Gastrocnemius medialis (tissue), 4 donors: ENCODE results near the gene NRG2. TPM values are rescaled to one million over a fixed set of nuclear protein-coding genes. Genes with fewer than 3 reads are reported as not detected.

ENCODE experiments used
- ATAC-seq, 2 donors: fragments of 150-250 bp; one replicate each; pipeline ENCODE4 v1.9.1; 2016
- DNase-seq, 2 donors: peaks; one replicate each; pipeline ENCODE4 v3.0.0-alpha.2; 2019
- H3K27ac ChIP-seq, 4 donors: fragments of 200-600 bp; sonication (generic); 1 replicate in 1 of 4; 2 replicates in 3 of 4; pipeline ENCODE4 v1.5.1; 2016 to 2018; ENCODE audit warnings: mild to moderate bottlenecking in 2 of 4, moderate library complexity in 1 of 4
- H3K27me3 ChIP-seq, 3 donors: fragments of 200-600 bp; sonication (generic) in 2 of 3; 1 replicate in 1 of 3; 2 replicates in 2 of 3; pipeline versions ENCODE4 v1.5.1 to v1.6.0; 2016 to 2019; ENCODE audit warnings: mild to moderate bottlenecking in 1 of 3, moderate library complexity in 1 of 3
- H3K36me3 ChIP-seq, 2 donors: fragments of 200-600 bp; sonication (generic) in 1 of 2; one replicate each; pipeline ENCODE4 v1.5.1; 2017 to 2018
- H3K4me1 ChIP-seq, 2 donors: fragments of 200-600 bp; sonication (generic) in 1 of 2; one replicate each; pipeline ENCODE4 v1.5.1; 2016 to 2017; ENCODE audit warnings: mild to moderate bottlenecking in 2 of 2
- H3K4me3 ChIP-seq, 4 donors: fragments of 200-600 bp; sonication (generic) in 3 of 4; 1 replicate in 1 of 4; 2 replicates in 3 of 4; pipeline ENCODE4 v1.5.1; 2016 to 2019; ENCODE audit warnings: mild to moderate bottlenecking in 2 of 4
- H3K9me3 ChIP-seq, 3 donors: fragments of 200-600 bp; sonication (generic) in 2 of 3; 1 replicate in 1 of 3; 2 replicates in 2 of 3; pipeline ENCODE4 v1.5.1; 2016 to 2019
- CTCF ChIP-seq, 5 experiments: fragments of 450-650 bp in 3 of 5; fragments of 200-600 bp in 2 of 5; sonication (generic) in 2 of 5; IDR thresholded peaks in 4 of 5; conservative IDR thresholded peaks in 1 of 5; 1 replicate in 4 of 5; 2 replicates in 1 of 5; pipeline ENCODE4 v1.5.1; 2016 to 2019; ENCODE audit warnings: antibody characterized with exemption in 5 of 5, mild to moderate bottlenecking in 3 of 5, moderate library complexity in 3 of 5
- POLR2A ChIP-seq, 2 donors: fragments of 450-650 bp; IDR thresholded peaks; one replicate each; pipeline ENCODE4 v1.6.1; 2017; ENCODE audit warnings: antibody characterized with exemption in 2 of 2, mild to moderate bottlenecking in 2 of 2, moderate library complexity in 2 of 2
- in situ Hi-C, 4 donors: fragments of 200-750 bp; cut with MboI; loops; one replicate each; pipeline versions ENCODE4 v1.15.0 to v1.8.0; 2017; ENCODE audit warnings: low sequenced_read_pairs in 4 of 4
- intact Hi-C: fragments of 100-400 bp; cut with DNase I; formaldehyde crosslinking; loops from one replicate; pipeline ENCODE4 v1.15.1; 2023; ENCODE audit warnings: low total_unique reads
- total RNA-seq, 4 donors: library from RNA; depleted of rRNA; stranded (reverse); fragments of >200 nt; gene quantifications; one replicate each; pipeline versions ENCODE4 v1.1.0 to v1.2.3, GENCODE V29; 2016

The NRG2 gene
- total RNA-seq, 4 donors from 2014 or later, result 10.3 to 28.8 (median 20.0) TPM

GRCh38 chr5:140004174-140004573 is 38.9 kb downstream of the NRG2 start:
- no peak for ATAC-seq
- Histone ChIP-seq H3K27ac (no peak overlapping the region), H3K9me3 (no peaks in the 10 kb centered on the region), H3K4me1 (peaks cover 45 to 50% of the 10 kb centered on the region in 2 donors), H3K4me3 (no peak overlapping the region), H3K36me3 (no peaks in the 10 kb centered on the region), H3K27me3 (no peaks in the 10 kb centered on the region)
- no peak for TF ChIP-seq POLR2A (IDR thresholded peaks at IDR 0.05)
- TF ChIP-seq CTCF (IDR thresholded peaks at IDR 0.05 in 4 of 5, conservative IDR thresholded peaks at IDR 0.05 in 1 of 5), result no peak
- intact Hi-C loops (no loop called here), in situ Hi-C loops (no loop called here)
- DNase-seq, result no peak

DNA sequence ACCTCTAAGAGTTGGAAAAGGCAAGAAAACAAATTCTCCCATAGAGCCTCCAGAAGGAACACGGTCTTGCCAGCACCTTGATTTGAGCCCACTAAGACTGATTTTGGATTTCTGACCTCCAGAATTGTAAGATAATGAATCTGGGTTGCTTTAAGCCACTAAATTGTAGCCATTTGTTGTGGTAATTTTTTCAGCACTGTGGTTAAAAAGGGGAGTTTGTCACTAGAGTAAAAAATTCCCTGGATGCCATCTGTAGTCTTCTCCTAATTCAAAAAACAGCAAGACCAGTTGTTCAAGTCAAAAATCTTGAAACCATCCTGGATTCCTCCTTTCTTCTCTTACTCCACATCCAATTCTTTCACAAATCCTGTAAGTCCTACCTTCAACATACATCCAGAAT is 39.6 kb downstream of the NRG2 start:
- intact Hi-C loops, result no loop called here
- H3K4me1 ChIP-seq, result peaks cover 45 to 50% of the 10 kb centered on the region in 2 donors
- in situ Hi-C loops, result no loop called here
- H3K4me3 ChIP-seq, result no peak overlapping the region
- no peaks in the 10 kb centered on the region for H3K27me3 ChIP-seq
- ATAC-seq (no peak), DNase-seq (no peak)
- no peaks in the 10 kb centered on the region for H3K9me3 ChIP-seq
- H3K36me3 ChIP-seq, result no peaks in the 10 kb centered on the region
- TF ChIP-seq CTCF (IDR thresholded peaks at IDR 0.05 in 4 of 5, conservative IDR thresholded peaks at IDR 0.05 in 1 of 5) (no peak), POLR2A (IDR thresholded peaks at IDR 0.05) (no peak)
- H3K27ac ChIP-seq, result no peak overlapping the region

DNA sequence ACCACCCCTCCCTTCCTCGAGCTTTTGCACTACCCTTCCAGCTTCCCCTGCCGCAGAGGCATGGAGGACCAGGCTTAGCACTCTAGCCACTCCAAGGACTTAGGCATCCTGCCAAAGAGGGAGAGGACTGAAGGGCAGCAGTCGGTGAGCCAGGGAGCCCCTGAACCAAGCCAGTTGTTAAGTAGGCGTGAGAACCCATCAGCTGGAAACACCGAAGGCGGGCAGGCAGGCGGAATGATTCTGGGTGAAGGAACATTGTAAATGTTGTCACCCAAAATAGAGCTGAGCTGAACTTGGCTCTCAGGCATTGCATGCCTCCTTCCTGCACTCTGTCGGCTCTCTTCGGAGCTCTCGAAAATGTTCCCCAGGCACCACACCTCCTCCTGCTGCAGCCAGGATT is 42.8 kb downstream of the NRG2 start:
- Histone ChIP-seq H3K4me1 (peaks cover 34 to 39% of the 10 kb centered on the region in 2 donors), H3K36me3 (no peaks in the 10 kb centered on the region), H3K27me3 (no peaks in the 10 kb centered on the region), H3K4me3 (peak overlapping the region in 3 of 4 donors; percentile 1 to 23 (median 19)), H3K27ac (peak overlapping the region; percentile 58 to 73 (median 64)), H3K9me3 (no peaks in the 10 kb centered on the region)
- ATAC-seq (peak; percentile 63 to 80), DNase-seq (peak in 1 of 2 donors; percentile 34)
- in situ Hi-C loops, result no loop called here
- intact Hi-C loops, result loop anchor here (2.0 kb wide), 1 partner anchor 42 kb away; the partner anchor contains the start of gene NRG2
- no peak for TF ChIP-seq POLR2A (IDR thresholded peaks at IDR 0.05)
- no peak for TF ChIP-seq CTCF (IDR thresholded peaks at IDR 0.05 in 4 of 5, conservative IDR thresholded peaks at IDR 0.05 in 1 of 5)

- Histone ChIP-seq H3K4me3 (no peak overlapping the region), H3K4me1 (peaks cover 30 to 41% of the 10 kb centered on the region in 2 donors), H3K27me3 (no peaks in the 10 kb centered on the region), H3K36me3 (no peaks in the 10 kb centered on the region), H3K27ac (no peak overlapping the region), H3K9me3 (no peaks in the 10 kb centered on the region)
- ATAC-seq, result no peak
- DNase-seq, result no peak
- intact Hi-C loops (no loop called here), in situ Hi-C loops (no loop called here)
- TF ChIP-seq POLR2A (IDR thresholded peaks at IDR 0.05) (no peak), CTCF (IDR thresholded peaks at IDR 0.05 in 4 of 5, conservative IDR thresholded peaks at IDR 0.05 in 1 of 5) (no peak)
These were observed 44.3 kb downstream of the NRG2 start for GRCh38 chr5:139998837-139999236.

GRCh38 chr5:139997276-139997675 is 45.8 kb downstream of the NRG2 start:
- H3K4me1 ChIP-seq, result peaks cover 19 to 41% of the 10 kb centered on the region in 2 donors
- ATAC-seq (no peak), DNase-seq (no peak)
- H3K36me3 ChIP-seq, result no peaks in the 10 kb centered on the region
- no peaks in the 10 kb centered on the region for H3K9me3 ChIP-seq
- no peak overlapping the region for H3K4me3 ChIP-seq
- in situ Hi-C loops (no loop called here), intact Hi-C loops (no loop called here)
- no peaks in the 10 kb centered on the region for H3K27me3 ChIP-seq
- no peak overlapping the region for H3K27ac ChIP-seq
- TF ChIP-seq CTCF (IDR thresholded peaks at IDR 0.05 in 4 of 5, conservative IDR thresholded peaks at IDR 0.05 in 1 of 5) (no peak), POLR2A (IDR thresholded peaks at IDR 0.05) (no peak)
